ENCODE data around the gene TOB1. TPM values are rescaled to one million over a fixed set of nuclear protein-coding genes. Genes with fewer than 3 reads are reported as not detected.

Gene TOB1
- total and polyA plus RNA-seq, 3 donors from 2014 or later = 18.4 to 42.8 (median 26.1) TPM

DNA sequence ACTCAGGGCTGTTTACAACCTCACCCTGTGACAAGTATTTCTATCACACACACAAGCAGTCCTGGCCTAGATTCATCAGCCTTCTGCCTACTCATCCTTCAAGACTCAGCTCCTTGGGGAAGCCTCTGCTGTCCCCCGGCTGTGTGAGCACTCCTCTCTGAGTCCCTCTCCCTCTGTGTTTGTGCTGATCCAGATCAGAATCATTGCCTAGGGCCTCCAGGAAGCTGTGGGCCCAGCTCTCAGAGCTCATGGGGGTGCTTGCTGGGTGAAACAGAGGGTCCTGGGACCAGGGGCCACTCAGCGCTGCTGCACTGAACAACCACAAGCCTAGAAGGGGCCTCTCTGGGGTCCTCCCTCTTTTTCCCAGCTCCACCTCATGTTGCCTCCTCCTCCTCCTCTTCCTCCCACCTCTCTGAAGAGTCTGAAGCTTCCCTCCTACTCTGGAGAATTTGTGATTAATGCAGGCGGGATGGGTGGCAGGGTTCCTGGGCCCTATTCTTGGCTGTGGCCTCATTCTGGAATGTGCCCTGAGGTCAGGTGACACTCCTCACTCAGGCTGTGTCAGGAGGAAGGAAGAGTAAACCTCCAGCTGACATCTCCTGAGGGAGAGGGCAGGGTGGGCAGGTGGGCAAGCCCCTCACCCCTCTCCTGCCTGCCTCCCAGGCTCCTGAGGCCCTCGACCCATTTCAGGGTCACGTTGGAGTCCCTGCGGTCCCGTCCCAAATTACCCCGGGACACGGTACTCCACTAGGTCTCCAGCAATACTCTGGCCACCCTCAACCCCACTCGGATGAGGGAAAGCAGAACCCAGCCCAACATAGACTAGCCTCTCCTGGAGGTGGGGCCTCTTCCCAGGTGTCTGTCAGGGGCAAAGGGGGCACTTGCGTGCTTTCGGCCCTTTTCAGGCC lies 20.7 kb downstream of the TOB1 start:
- no peaks in the 10 kb centered on the region for H3K36me3 ChIP-seq (ENCODE audit: low read depth, missing control alignments)
- intact Hi-C loops (cut with DNase I; ENCODE audit: low total_unique reads) = no loop called here
- WGBS, 2 donors = 90% methylated on average over 8 to 12 of the region's 12 CpGs
- no peak for DNase-seq
- TF ChIP-seq, protein P1, sequence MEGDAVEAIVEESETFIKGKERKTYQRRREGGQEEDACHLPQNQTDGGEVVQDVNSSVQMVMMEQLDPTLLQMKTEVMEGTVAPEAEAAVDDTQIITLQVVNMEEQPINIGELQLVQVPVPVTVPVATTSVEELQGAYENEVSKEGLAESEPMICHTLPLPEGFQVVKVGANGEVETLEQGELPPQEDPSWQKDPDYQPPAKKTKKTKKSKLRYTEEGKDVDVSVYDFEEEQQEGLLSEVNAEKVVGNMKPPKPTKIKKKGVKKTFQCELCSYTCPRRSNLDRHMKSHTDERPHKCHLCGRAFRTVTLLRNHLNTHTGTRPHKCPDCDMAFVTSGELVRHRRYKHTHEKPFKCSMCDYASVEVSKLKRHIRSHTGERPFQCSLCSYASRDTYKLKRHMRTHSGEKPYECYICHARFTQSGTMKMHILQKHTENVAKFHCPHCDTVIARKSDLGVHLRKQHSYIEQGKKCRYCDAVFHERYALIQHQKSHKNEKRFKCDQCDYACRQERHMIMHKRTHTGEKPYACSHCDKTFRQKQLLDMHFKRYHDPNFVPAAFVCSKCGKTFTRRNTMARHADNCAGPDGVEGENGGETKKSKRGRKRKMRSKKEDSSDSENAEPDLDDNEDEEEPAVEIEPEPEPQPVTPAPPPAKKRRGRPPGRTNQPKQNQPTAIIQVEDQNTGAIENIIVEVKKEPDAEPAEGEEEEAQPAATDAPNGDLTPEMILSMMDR (IDR thresholded peaks at IDR 0.05) = no peak
- no peak for TF ChIP-seq POLR2A (IDR thresholded peaks at IDR 0.05)
- H3K27me3 ChIP-seq = no peaks in the 10 kb centered on the region
- no peak overlapping the region for H3K4me3 ChIP-seq
- H3K9me3 ChIP-seq = no peaks in the 10 kb centered on the region
- no peak overlapping the region for H3K27ac ChIP-seq
- H3K4me1 ChIP-seq = no peaks in the 10 kb centered on the region

DNA sequence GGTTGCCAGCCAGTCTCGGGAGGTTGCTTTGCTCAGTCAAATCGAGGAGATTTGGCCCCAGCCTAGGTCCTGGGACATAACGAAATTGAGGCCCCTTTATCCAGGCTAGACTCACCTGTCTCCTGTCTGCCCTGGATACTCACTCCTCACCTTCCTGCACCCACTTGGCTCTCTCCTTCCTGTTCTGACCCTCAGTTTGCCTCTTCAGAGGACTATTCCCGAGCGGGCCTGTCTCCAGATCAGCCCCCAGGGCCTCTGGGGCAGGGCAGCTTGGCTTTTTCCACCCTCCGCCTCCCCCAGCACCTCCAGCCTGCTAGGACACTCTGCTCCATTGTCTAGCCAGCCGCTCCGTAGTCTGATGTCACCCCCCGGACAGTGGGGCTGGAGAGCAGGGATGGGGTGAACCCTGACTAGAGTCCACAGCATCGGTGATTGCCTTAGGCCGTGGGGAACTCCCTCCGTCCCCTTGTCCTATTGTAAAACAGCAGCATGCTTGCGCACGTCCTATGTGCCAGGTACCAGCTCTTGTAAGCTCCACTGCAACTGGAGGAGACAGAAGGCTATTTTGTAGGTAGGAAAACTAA lies 21.9 kb downstream of the TOB1 start:
- no peaks in the 10 kb centered on the region for H3K9me3 ChIP-seq
- no peak overlapping the region for H3K27ac ChIP-seq
- 89 to 93% methylated on average over 14 of the region's 14 CpGs for WGBS, 2 donors
- no peak for DNase-seq
- no peaks in the 10 kb centered on the region for H3K36me3 ChIP-seq (ENCODE audit: low read depth, missing control alignments)
- H3K27me3 ChIP-seq = no peaks in the 10 kb centered on the region
- no peak for TF ChIP-seq POLR2A (IDR thresholded peaks at IDR 0.05)
- TF ChIP-seq, protein P1 (IDR thresholded peaks at IDR 0.05) = no peak
- intact Hi-C loops (cut with DNase I; ENCODE audit: low total_unique reads) = no loop called here
- H3K4me1 ChIP-seq = no peaks in the 10 kb centered on the region
- H3K4me3 ChIP-seq = no peak overlapping the region

DNA sequence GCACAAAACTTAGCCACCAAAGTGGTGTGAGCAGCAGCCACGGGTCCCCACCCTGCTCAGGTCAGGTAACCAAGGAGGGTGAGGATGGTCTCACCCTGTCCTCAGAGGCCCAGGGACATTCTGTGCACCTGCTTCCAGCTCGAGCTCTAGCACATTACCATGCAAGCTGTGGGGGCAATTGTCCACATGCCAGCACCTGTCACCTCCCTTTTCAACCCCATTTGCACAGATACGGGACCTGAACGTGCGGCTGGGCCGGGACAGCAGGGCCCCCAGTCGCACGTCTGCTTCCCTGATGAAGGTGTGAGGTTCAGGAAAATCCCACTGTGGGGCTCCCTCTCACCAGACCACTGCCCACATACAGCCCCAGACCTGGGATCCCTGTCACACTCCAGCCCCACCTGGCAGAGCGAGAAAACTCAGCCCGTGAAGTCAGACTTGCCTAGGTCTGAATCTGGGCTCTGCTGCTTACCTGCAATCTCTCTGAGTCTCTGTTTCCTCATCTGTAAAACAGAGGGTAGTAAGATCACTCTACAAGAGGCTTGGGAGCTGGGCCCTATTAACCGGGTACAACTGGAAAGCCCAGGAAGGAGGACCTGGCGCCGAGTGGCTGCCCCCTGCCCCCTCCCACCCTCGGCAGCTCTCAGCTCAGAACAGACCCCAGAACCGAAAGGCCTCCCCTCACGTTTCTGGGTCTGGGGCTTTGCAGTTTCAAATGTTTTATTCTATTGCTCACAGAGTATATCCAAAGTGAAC lies 22.8 kb downstream of the TOB1 start:
- Histone ChIP-seq H3K27me3 (no peaks in the 10 kb centered on the region), H3K27ac (no peak overlapping the region), H3K9me3 (no peaks in the 10 kb centered on the region), H3K4me3 (no peak overlapping the region), H3K36me3 (ENCODE audit: low read depth, missing control alignments) (no peaks in the 10 kb centered on the region), H3K4me1 (no peaks in the 10 kb centered on the region)
- TF ChIP-seq, protein P1 (IDR thresholded peaks at IDR 0.05) = no peak
- no peak for TF ChIP-seq POLR2A (IDR thresholded peaks at IDR 0.05)
- no peak for DNase-seq
- intact Hi-C loops (cut with DNase I; ENCODE audit: low total_unique reads) = no loop called here
- WGBS, 2 donors = 88 to 90% methylated on average over 15 to 16 of the region's 16 CpGs

DNA sequence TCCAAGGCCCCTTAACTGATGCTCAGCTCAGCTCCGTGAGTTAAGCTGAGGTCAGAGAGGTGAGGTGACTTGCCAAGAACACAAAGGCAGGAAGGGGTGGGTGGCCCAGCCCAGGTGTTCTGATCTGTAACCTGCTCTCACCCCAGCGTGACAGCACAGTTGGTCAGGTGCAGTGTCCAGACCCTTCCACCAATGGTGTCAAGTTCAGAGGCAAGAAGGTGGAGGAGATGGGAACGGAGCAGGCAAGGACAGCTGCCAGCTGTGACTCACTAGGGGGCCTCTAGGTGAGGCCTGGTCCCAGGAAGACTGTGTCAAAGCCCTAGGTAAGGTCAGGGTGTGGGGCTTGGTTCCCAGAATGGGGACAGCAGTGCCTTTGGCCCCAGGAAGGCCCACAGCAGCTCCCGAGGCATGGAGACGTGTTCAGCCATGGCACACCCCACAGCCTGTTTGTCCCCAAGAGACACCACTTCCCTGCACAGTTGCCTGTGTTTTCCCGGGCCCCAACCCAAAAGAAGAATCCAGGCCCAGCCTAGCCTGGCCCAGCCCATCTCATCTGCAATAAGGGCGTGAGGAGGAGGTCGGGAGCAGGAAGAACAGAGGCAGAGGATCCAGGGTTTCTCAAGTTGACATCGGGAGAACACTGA lies 23.5 kb downstream of the TOB1 start:
- no peaks in the 10 kb centered on the region for H3K36me3 ChIP-seq (ENCODE audit: low read depth, missing control alignments)
- intact Hi-C loops (cut with DNase I; ENCODE audit: low total_unique reads) = no loop called here
- 76 to 88% methylated on average over 7 to 9 of the region's 9 CpGs for WGBS, 2 donors

More for the DNA sequence above, 23.5 kb downstream of the TOB1 start:
- DNase-seq = no peak
- TF ChIP-seq, protein P1 (IDR thresholded peaks at IDR 0.05) = no peak
- TF ChIP-seq POLR2A (IDR thresholded peaks at IDR 0.05) = no peak
- Histone ChIP-seq H3K27me3 (no peaks in the 10 kb centered on the region), H3K9me3 (no peaks in the 10 kb centered on the region), H3K4me3 (no peak overlapping the region), H3K27ac (no peak overlapping the region), H3K4me1 (peaks cover 5% of the 10 kb centered on the region)
